Fibroblast of peridontal ligament (primary cell): Measurements from ENCODE around the gene FMNL3.
A peak's percentile ranks its signal among the peaks of the same experiment; 100 is the strongest.
"Not testable (repeated sequence)": the region's sequence is repeated elsewhere in the genome, so short reads cannot be mapped to it uniquely, and the experiment has no call there.

Source experiments
- DNase-seq: peaks from one replicate; pipeline ENCODE4 v3.0.0-alpha.2; 2010; ENCODE audit errors: extremely low read depth

Gene FMNL3

DNA sequence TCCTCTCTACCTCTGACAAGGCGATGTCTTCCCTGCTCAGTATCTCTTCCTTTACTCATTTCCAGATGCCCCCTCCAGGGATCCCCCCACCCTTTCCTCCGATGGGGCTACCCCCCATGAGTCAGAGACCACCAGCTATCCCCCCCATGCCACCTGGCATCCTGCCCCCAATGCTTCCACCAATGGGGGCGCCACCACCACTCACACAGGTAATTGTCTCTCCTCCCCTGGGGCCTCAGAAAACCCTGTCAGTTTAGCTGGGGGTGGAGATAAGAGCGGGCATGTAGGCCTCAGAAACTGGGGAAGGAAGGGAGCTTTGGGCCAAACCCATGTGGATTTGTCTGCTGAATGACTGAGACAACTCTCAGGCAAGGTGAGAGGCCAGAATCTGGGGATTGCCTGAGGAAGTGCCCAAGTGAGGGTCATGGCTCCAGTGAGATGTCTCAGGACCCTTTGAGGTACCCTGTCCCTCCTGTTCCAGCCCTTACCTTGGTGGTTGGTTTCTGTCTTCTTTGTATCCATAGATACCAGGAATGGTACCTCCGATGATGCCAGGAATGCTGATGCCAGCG lies 75.8 kb downstream of the FMNL3 start:
- DNase-seq = no peak

GRCh38 chr12:49627752-49628360 lies 79.3 kb downstream of the FMNL3 start:
- DNase-seq = peak; percentile 72

DNA sequence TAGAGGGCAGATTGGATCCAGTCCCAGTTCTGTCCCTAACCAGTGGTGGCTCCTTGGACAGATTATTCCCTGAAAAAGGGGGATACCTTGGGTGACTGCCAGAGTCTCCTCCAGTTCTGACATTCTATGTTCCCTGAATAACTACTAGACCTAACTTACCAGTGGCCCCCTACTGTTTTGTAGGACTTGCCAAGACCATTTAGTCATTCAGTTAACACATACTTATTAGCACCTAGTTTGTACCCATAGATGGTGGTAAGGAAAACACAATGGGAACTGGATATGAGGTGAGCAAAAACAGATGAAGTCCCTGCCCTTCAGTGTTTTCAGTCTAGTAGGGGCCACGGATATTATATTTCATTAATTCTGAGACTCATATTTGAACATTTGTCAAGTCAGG lies 80.4 kb downstream of the FMNL3 start:
- no peak for DNase-seq

- no peak for DNase-seq
These were observed 80.9 kb downstream of the FMNL3 start for GRCh38 chr12:49626169-49626835.

DNA sequence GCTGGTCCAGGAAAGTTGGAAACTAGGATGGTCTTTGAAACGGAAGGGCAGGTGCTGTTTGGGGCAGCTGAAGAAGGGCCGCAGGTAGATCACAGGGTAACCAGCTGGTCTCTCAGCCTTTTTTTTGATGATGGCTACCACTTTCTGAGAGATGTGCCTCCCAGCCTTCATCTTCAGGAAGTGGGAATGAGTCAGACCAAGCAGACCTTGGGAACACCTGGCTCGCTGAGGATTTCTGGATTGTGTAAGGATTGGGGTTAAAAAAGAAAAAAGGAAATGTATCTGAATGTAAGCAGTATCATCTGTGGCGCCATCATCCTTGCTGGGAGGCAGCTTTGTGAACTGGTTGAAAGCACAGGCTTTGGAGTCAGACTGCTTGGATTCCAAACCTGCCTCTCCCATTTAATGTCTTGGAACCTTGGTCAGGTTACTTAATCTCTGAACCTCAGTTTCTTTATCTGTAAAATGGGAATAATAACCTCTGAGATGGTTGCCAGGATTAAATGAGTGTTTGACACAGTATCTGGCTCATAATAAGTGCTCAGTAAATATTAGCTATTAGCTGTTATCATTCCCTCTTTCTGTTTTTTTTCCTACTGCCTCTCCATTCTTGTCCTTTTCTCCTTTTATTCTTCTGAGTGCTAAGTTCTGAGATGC lies 82.2 kb downstream of the FMNL3 start:
- DNase-seq = no peak

DNA sequence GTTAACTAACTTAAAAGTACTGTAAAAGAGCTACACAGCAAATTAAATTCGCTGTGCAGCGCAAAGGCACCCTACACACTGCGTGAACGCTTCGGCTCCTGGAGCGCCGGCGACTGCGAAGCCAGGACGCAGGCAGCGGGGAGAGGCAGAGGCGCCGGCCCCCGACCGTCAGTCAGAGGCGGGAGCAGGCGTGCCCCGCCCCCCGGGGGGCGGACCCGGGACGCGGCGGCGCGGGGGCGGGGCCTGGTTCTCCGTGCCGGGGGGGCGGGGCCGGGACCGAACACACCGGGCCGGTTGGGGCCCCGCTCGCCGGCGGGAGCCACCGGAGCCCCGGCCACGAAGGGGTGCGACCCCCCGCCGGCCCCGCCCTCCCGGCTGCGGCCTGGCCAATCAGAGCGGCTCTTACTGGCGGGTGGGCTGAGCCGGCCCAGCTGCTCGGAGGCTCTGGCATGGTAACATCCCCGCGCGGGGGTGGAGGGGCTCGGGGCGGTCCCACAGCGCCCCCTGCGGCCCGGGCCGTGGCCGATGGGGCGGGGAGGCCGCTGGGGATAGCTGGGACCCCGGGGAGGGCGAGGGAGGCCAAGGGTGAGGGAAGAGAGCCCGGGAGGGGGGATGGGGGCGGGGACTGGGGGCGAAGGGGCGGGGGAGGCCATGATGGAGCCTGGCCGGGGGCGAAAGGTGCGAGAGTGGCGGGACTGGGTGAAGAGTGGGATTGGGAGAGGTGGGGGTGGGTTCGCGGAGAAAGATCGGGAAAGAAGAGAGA lies 83.9 kb downstream of the FMNL3 start, which contains the start of gene PRPF40B:
PRPF40B (plus strand) TSS at position 420 of the 763 bp plus-strand sequence; CDS start at position 450, 30 bp downstream.
- DNase-seq = peak; percentile 65

DNA sequence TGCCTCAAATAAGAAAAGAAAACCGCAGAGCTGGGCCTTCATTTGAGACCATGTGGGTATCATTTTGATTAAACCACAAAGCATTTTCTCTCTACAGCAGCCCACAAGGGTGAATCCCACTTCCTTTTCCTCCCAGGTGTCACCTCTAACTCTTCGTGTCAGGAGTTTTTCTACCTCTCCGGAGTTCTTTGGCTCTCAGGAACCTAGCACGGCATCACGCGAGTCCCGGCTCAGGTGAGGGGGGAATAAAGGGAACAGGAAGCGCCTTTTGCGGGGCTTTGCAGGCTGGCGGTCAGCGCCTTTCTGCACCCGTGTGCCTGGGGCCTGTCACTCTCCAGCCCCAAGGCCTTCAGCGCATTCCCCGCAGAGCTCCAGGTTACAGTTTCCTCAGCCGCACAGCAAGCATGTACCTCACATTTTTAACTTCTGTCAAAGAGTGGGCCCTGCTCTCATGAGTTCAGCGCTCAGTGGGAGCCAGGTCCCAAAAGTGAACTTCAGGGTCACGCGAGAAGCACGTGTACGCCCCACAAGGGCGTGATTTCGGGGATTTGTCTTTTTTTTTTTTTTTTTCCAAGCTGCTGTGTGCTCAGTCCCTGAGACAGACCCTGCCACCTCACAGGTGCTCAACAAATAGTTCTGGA lies 84.6 kb downstream of the FMNL3 start:
- peak; percentile 8 for DNase-seq

- DNase-seq = no peak
These were observed 85.3 kb downstream of the FMNL3 start for GRCh38 chr12:49621651-49622500.

DNA sequence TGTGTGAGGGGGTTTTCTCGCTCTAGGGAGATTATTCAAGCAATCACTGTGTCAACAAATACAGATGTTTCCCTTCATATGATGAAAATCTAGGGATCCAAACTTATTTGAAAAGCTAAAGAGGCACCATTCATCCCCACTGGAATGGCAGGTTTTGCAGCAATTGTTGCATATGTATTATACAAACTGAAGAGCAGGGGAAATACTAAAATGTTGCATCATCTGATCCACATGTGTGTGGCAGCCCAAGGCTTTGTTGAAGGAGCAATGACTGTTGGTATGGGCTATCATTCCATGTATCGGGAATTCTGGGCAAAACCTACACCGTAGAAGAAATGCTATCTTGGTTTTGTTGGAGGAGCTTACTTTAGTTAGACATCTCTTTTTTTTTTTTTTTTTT lies 87.9 kb downstream of the FMNL3 start:
- DNase-seq = peak; percentile 11

- no peak for DNase-seq
These were observed 88.6 kb downstream of the FMNL3 start for GRCh38 chr12:49618576-49618975.

DNA sequence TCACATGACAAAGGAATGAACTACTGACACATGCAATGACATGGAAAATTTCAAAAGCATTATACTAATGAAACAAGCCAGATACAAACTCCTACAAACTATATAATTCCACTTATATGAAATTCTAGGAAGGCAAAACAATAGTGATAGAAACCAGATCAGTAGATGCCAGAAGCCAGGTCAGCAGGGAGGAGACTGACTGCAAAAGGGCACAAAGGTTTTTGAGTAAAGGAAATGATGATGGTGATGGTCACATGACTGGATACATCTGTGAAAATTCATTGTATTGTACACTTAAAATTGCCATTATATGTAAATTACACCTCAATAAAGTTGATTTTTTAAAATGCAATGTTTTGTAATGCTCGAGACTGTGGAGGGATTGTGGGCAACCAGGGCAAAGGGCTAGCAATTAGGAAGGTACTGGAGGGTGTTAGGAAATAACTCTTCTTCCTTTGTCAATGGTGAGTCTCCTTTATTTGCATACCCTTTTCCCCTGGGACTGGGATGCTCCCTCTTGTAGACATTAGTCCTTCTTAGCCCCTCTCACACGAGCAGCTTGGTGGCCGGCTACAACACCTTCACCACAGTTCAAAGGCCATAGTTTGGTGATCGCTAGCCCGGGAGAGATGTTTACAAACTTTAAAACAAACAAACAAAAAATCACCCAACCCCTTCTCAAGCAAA lies 90.5 kb downstream of the FMNL3 start:
- DNase-seq = no peak

DNA sequence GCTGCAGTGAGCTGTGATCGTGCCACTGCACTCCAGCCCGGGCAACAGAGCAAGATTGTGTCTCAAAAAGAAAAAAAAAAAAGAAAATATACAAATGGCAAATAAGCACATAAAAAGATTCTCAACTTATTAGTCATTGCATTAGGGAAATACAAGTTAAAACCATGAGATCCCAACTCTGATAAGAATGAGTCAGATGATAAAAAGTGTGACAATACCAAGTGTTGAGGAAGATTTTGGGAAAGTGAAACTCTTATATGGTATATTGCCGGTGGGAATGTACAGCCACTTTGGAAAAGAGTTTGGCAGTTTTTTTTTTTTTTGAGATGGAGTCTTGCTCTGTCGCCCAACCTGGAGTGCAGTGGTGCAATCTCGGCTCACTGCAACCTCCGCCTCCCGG lies 91.5 kb downstream of the FMNL3 start:
- DNase-seq = no peak

DNA sequence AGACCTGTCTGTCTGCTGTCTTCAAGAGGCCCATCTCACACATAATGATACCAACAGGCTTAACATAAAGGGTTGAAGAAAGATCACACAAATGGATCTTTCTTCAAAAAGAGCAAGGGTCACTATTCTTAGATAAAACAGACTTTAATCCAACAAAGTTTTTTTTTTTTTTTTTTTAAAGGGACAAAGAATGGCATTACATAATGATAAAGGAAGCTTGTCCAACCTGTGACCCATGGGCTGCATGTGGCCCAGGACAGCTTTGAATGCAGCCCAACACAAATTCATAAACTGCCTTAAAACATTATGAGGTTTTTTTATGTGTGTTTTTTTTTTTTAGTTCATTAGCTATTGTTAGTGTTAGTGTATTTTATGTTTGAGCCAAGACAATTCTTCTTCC lies 95.0 kb downstream of the FMNL3 start:
- no peak for DNase-seq

- not testable (repeated sequence) for DNase-seq
These were observed 96.4 kb downstream of the FMNL3 start for GRCh38 chr12:49610785-49611184.

- DNase-seq = peak; percentile 36
These were observed 97.4 kb downstream of the FMNL3 start for GRCh38 chr12:49609875-49610154.

DNA sequence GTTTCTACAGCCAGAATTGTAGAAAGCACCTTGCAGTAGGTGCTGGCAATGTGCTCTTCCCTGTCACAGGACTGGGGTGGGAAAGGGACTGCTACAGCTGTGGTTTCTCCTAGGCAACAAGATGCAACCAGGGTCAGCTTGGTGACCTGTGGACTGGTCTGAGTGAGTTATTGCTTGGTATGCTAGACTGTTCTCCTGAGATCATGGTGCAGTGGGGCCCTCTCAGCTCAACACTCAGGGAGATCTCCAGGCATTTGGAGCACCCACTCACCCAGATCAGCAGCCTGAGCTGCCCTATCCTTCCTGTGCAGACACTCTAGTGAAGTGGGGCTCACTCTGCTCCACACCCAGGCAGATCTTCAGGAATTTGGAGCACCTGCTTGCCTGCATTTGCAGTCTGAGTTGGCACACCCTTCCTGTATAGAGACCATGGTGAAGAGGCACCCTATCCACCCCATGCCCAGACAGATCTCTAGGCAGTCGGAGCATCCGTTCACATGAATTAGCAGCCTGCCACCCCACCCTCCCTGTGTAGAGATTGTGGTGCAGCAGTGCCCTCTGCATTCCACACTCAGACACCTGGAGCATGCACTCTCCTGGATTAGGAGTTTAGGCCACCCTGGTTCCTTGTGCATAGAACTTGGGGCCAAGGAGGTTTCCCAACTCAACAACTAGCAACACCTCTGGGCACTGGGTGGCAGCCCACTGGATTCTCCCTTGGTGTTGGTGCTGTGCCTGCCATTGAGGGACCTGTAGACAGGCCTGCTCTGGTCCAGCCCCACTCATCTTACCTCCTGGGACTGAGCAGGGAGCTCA lies 97.9 kb downstream of the FMNL3 start:
- DNase-seq = no peak

DNA sequence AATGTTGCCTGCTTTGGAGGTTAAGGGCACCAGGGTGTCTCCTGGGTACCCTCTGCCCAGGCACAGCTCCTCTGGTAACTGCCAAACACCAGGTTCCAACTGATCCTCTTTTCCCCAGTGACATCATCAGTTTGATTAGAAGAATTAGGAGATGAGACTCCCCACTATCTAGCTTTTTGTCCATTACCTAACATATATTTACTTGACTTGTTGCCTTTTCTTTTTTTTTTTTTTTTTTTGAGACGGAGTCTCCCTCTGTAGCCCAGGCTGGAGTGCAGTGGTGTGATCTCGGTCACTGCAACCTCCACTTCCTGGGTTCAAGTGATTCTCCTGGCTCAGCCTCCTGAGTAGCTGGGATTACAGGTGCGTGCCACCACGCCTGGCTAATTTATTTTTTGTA lies 101.7 kb downstream of the FMNL3 start, which contains the start of gene FAM186B:
FAM186B (minus strand) TSS at position 101 of the 400 bp plus-strand sequence. CDS start 162 bp downstream, outside the sequence.
- DNase-seq = not testable (repeated sequence)

- no peak for DNase-seq
These were observed 102.3 kb downstream of the FMNL3 start for GRCh38 chr12:49604856-49605255.

DNA sequence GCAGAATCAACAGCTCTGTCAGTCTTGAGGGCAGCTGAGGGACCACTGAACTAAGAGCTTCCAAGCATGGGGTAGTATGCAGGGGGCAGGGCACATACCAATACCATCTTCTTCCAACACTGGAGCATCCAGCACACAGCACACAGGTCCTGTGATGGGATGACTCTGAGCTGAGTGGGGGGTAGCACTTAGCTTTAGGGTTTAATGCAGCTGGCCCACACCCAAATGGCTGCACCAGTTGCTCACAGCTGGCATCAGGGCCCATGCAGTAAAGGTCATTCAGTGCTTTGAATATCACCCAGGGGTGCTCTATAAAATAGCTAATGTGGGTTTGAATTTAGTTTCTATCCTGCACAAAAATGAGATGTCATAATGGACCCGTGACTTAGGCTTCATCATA lies 103.5 kb downstream of the FMNL3 start:
- no peak for DNase-seq
